Measurements from ENCODE around the gene SLIT3.

Gene SLIT3

GRCh38 chr5:169020102-169020501 is 280.8 kb downstream of the SLIT3 start:
- no peak for DNase-seq

GRCh38 chr5:169018925-169019324 is 282.0 kb downstream of the SLIT3 start:
- DNase-seq, result no peak

DNA sequence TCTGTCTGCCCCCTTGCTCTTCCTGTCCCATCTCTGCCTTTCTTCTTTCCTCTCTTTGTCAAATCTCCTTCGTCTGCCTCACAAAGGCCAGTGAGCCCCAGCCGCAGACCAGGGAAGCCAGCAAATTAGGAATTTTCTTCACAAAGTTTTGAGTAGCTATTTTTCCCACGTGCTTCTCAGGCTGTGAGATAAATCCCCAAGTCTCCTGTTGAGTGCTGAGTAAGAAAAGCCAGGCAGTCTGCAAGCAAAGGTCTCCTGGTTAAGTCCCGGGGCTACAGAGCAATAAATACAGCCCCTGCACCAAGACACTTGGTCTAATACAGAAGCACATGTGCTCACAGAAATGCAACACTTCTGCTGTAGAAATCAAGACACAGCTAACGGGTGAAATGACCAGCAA is 284.9 kb downstream of the SLIT3 start:
- DNase-seq, result no peak

DNA sequence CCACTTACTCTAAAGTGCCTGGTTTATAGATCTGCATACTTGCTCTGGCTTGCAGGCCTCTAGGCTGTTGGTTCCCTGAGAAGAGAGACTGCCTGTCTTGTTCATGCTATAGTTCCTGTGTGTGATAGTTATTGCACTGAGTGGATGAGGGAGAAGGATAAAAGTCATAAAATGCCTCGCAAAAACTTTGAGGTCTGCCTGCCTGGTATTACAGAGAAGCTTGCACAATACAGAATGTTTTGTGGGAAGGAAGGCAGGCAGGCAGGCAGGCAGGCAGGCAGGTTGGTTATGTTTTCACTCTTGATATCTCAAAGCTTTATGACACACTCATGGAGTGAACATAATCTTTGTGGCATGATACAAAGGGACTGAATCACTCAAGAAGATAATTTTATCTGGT is 287.1 kb downstream of the SLIT3 start:
- DNase-seq, result no peak

DNA sequence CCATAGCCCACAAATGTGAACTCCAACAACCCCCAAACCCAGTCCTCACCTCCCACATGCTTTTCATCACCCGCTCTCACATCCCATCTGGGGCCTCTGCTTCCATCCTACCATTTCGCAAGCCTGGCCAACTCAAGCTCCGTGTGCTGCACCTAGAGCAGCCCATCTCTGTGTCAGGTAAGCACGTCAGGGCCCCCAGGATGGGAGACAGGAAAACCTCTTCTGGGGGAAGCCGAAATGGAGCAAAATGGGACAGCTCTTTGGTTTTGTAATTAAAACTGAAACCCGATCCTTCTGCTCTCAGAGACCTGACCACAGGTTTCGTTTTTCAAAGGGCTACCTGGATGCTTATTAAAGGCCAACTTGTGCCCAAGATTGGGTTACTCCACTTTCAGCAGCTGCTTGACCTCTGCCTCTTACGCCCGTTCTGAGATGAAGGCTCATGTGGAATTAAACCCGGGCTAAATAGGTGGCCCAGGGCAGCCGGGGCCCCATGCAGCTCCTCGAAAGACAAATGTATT is 287.7 kb downstream of the SLIT3 start:
- no peak for DNase-seq

DNA sequence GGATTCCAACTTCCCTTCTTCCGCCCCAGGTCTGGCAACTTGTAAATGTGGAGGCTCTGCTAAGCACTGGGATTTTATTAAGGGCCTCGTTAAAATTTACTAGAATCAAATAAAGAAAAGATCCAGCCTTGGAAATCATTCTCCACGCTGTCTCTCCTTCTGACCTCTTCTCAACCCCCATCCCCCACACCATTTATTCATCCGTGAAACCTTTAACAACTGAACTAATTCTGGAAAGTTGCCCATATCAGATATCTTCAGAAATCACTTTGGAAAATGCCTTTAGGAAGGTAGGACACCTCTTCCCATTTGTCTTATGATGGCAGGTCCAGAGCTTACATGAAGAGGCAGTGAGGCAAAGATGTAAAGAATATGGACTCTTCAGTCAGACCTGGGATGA is 288.5 kb downstream of the SLIT3 start:
- no peak for DNase-seq

DNA sequence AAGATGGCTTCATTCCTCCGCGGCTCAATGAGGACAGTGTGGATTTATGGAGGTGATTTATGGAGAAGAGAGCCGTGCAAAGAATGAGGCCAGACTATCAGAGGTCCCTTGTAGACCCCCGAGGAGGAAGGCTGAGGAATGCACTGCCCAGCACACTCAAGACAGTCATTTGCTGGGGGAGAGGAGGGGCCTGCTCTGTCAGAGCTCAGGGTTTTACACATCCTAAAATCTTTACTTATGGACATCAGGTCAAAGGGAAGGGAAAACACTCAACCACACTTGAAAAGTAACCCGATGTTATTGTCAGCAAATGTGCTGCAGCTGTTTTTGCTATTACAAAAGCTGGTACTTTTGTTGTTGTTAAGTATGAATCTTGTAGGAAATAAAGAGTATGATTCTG is 289.5 kb downstream of the SLIT3 start:
- DNase-seq, result no peak

DNA sequence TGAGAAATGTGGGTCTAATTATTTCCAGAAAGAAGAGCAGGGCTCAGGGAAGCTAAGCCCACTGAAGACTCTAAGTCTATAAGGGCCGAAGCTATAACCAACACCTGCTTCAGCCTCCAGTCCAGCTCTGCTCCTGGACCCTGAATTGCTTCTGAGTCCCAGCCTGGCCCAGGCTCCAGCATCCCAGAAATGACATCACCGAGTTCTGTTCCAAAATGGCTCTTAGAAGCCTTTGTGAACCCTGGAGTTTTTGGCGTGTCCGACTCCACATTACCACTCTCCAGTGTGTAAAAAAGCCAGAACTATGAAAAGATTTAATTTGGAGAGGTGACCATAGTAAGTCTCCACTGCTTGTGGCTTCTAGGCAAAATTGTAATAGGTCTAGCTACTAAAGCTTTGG is 289.9 kb downstream of the SLIT3 start:
- DNase-seq, result no peak

GRCh38 chr5:169009123-169009522 is 291.8 kb downstream of the SLIT3 start:
- no peak for DNase-seq

DNA sequence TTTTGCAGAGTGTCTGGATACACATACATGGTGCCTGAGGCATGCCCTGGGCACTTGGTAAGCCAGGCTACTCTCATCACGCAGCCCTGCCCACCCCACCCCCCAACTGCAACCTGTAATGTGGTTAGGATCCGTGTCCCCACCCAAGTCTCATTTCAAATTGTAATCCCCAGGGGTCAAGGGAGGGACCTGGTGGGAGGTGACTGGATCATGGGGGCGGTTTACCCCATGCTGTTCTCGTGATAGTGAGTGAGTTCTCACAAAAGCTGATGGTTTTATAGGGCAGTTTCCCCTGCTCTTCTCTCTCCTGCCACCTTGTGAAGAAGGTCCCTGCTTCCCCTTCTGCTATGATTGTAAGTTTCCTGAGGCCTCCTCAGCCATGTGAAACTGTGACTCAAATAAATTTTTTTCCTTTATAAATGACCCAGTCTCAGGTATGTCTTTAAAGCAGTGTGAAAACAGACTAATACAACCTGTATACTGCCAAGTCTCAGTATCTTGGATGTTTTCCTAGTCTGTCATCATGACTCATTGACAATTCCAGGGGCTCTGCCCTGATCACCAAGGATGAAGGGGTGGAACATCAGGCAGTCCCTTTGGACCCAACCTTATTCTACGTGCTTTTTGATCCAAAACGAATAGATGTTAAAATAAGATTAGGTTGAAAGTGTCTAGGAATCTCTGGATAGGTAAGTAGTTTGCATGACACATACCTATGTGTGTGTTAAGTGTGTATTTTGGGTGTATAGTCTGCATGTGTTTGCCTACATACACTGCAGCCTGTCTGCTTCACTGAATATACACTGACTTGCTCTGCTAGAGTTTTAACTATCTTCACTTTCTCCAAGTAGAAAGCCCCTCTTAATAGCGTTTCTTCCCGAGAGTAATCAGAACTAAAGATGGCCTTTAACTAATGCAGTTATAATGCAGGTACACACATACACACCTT is 293.8 kb downstream of the SLIT3 start:
- no peak for DNase-seq

DNA sequence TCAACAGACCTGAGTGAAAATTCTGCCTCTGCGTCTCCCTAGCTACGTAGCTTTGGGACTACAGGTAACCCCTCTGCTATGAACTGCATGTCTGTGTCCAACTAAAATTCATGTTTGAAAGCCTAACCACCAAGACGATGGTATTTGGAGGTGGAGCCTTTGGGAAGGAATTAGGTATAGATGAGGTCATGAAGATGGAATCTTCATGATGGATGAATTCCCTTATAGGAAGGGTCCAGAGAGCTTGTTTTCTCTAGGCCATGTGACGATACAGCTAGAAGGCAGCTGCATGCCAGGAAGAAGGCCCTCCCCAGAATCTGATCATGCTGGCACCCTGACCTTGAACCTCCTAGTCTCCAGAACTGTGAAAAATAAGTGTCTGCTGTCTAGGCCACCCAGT is 296.4 kb downstream of the SLIT3 start:
- no peak for DNase-seq

- no peak for DNase-seq
These were observed 297.0 kb downstream of the SLIT3 start for GRCh38 chr5:169003721-169004541.

- no peak for DNase-seq
These were observed 297.9 kb downstream of the SLIT3 start for GRCh38 chr5:169002953-169003555.

GRCh38 chr5:169001394-169001793 is 299.5 kb downstream of the SLIT3 start:
- DNase-seq, result no peak

- DNase-seq, result no peak
These were observed 305.9 kb downstream of the SLIT3 start for GRCh38 chr5:168995024-168995423.

GRCh38 chr5:168992687-168993086 is 308.3 kb downstream of the SLIT3 start:
- DNase-seq, result no peak

DNA sequence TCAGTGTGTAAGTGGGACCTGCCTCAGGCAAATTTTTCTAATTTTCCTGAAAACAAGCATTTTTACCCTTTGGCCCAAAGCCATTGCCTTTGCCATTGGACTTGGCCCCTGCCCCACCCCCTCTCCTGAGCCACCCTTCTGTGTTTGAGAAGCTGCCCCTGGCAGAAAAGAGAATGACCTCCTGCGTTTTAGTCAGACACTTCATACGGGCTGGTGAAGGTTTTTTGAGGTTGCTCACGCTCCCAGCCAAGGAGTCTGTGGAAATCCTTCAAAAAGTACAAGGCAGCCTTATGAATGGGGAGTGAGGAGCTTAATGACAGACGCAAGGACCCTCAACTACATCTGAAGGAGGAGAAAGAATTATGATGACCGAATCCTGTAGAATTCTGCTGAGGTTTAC is 308.9 kb downstream of the SLIT3 start:
- DNase-seq, result no peak

GRCh38 chr5:168991311-168991710 is 309.6 kb downstream of the SLIT3 start:
- DNase-seq, result no peak

GRCh38 chr5:168990679-168991078 is 310.3 kb downstream of the SLIT3 start:
- DNase-seq, result no peak

DNA sequence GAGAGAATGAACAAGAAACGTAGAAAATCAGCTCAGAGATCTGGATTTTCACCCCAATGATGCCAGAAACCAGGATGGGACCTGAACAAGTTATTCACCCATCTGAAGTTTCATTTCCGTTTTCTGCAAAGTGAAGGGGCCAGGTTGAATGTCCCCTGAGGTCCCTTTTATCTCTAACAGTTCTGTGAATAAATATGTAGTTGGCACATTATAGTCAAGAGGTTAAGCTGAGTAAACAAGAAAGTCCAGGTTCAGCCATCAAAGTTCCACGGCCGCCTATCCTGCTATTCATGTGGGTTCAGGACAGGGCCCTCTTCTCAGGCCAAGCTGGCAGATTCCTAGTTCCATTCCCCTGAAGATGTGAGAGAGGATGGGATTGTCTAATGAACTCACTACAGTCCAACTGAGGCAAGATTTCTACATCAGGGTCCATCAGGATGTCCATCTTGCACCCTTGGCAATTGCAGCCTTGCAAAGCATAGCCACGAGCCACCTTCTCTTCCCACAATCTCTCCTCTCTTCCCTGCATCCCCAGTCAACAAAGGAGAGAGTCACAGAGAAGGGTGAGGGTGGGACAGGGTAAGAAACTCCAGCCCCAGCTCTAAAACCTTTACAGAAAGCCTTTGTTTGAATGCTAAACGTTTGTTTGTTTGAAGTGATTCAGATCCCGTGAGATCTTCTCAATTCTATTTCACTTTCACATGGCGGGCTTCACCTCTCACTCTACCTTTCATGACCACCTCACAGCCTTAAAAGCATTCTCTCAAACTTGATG is 311.0 kb downstream of the SLIT3 start:
- no peak for DNase-seq

GRCh38 chr5:168988699-168989098 is 312.2 kb downstream of the SLIT3 start:
- DNase-seq, result no peak

DNA sequence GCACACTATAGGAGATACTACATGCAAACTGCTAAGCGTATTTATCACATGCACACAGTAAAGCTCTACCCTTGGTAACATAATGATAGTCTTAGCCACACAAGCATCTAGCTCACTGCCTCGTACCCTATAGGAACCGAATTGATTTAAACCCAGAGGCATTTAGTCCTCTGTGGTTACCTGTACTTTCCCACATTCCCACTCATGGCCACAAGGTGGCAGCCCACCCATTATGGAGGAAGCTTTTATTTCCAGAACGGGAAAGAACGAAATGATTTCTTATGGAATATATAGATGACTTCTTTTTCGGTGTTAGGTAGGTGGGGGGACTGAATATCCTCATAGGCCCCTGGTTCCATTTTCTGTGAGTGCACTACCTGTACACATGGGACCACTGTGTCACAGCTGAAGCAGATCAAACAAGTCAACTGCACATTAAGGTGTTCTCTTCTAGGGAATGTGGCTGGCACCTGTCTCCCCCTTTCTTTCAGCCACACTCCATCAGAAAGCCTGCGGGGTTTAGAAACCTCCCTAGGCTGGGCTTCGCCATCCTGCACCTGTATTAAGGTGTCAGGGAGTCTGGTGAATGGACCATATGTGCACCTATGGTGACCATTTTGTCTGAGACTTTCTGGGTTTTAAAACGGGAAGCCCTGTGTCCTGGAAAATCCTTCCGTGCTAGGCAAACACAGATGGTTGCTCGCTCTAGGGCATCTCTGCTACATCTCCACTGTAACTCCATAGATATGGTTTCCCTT is 313.2 kb downstream of the SLIT3 start:
- peak; percentile 17 for DNase-seq

Data from effector CD8-positive, alpha-beta T cell (primary cell).